RKO (cell line): ENCODE data around the gene ATP6V0E1.

Experiments used
- DNase-seq: peaks from one replicate; pipeline ENCODE4 v3.0.0-alpha.2; 2016; ENCODE audit warnings: low spot score

Gene ATP6V0E1

GRCh38 chr5:172983542-172984243, at the start of gene ATP6V0E1:
ATP6V0E1 (plus strand) TSS chr5:172983771; CDS start chr5:172983861, 90 bp downstream.
- peak; percentile 96 for DNase-seq

GRCh38 chr5:172935096-172935495, 48.5 kb upstream of the ATP6V0E1 start:
- DNase-seq = no peak

- no peak for DNase-seq
Observed at GRCh38 chr5:172936401-172936800, 47.2 kb upstream of the ATP6V0E1 start.

GRCh38 chr5:172939071-172939470, 44.5 kb upstream of the ATP6V0E1 start:
- peak; percentile 32 for DNase-seq

GRCh38 chr5:172939611-172940267, 43.8 kb upstream of the ATP6V0E1 start:
- DNase-seq = no peak

- DNase-seq = no peak
Observed at GRCh38 chr5:172940268-172941066, 43.1 kb upstream of the ATP6V0E1 start.

GRCh38 chr5:172941067-172941516, 42.5 kb upstream of the ATP6V0E1 start:
- DNase-seq = no peak

GRCh38 chr5:172942556-172942955, 41.0 kb upstream of the ATP6V0E1 start:
- no peak for DNase-seq

- DNase-seq = no peak
Observed at GRCh38 chr5:172943283-172943841, 40.2 kb upstream of the ATP6V0E1 start.

- no peak for DNase-seq
Observed at GRCh38 chr5:172943906-172944305, 39.7 kb upstream of the ATP6V0E1 start.

GRCh38 chr5:172944741-172945140, 38.8 kb upstream of the ATP6V0E1 start:
- DNase-seq = no peak

- DNase-seq = no peak
Observed at GRCh38 chr5:172945151-172945550, 38.4 kb upstream of the ATP6V0E1 start.

- no peak for DNase-seq
Observed at GRCh38 chr5:172946146-172946545, 37.4 kb upstream of the ATP6V0E1 start.

- no peak for DNase-seq
Observed at GRCh38 chr5:172949426-172949825, 34.1 kb upstream of the ATP6V0E1 start.

- DNase-seq = no peak
Observed at GRCh38 chr5:172950176-172950965, 33.2 kb upstream of the ATP6V0E1 start.

GRCh38 chr5:172951371-172952033, 32.1 kb upstream of the ATP6V0E1 start:
- DNase-seq = no peak

- no peak for DNase-seq
Observed at GRCh38 chr5:172952034-172952511, 31.5 kb upstream of the ATP6V0E1 start.

GRCh38 chr5:172953776-172954675, 29.5 kb upstream of the ATP6V0E1 start:
- no peak for DNase-seq

- DNase-seq = no peak
Observed at GRCh38 chr5:172954751-172955159, 28.8 kb upstream of the ATP6V0E1 start.

GRCh38 chr5:172956228-172956627, 27.3 kb upstream of the ATP6V0E1 start:
- DNase-seq = no peak
